H1 (cell line): ENCODE data around the gene TBC1D22B. TPM values are rescaled to one million over a fixed set of nuclear protein-coding genes. Genes with fewer than 3 reads are reported as not detected.

Experiments used
- SIN3A ChIP-seq, 2 experiments: IDR thresholded peaks in 1 of 2; conservative IDR thresholded peaks in 1 of 2; 2 replicates each; pipeline ENCODE4 v1.6.1; 2011 to 2012; ENCODE audit warnings: low read length in 2 of 2, improper control_type of control experiment in 1 of 2, low read depth in 1 of 2, mild to moderate bottlenecking in 1 of 2
- polyA plus RNA-seq, 7 experiments: library from polyadenylated mRNA; depleted of rRNA in 3 of 7; stranded (reverse) in 5 of 7; unstranded in 2 of 7; fragments of >200 nt in 5 of 7; fragments of 200-250 nt in 2 of 7; gene quantifications; 1 replicate in 5 of 7; 2 replicates in 1 of 7; 4 replicates in 1 of 7; pipeline versions ENCODE4 v1.2.1 to v1.2.3, GENCODE V29; 2011 to 2013; ENCODE audit warnings: missing spikeins in 2 of 7, mixed read lengths in 2 of 7
- small RNA-seq: library from polyadenylated mRNA; stranded (forward); fragments of <200 nt; extraction: miRNeasy Mini kit (QIAGEN cat#:217004); gene quantifications from one replicate; pipeline ENCODE3, GENCODE V24; 2013; ENCODE audit not compliant: insufficient read depth
- total RNA-seq: library from RNA; stranded (reverse); fragmentation: NEBNext Ultra II Directional; extraction: Animal tissue kit (Norgen Biotek cat#: 25700); gene quantifications from 2 replicates; pipeline ENCODE4 v1.2.1, GENCODE V29; 2021

TBC1D22B gene
- total and polyA plus RNA-seq, 2 of the 8 experiments (the other 6 are each of a cell fraction or from before 2014, with no cell fraction given) = 10.1 to 17.4 TPM

DNA sequence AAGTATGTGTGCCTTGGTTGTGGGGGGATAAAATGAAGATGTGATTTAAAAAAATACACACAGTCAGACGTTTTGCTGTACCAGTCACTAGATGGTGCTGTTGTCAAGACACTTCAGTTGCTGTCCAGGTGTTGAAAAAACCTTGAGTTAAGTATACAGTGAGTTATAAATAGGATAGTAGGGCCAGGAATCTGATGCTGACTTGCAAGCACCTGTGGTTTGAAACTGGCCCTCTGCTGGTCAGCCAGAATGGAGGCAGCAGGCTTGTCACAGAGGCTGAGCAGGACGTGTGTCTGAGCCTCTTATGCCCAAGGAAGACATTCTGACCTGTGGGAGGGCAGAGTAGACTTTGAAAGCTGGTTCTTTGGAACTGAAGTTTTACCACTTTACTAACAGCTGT, 124.0 kb downstream of the TBC1D22B start (continued):
- peak in 1 of 2 experiments; percentile 57; a peak in 1 of 4 replicates for TF ChIP-seq SIN3A (conservative IDR thresholded peaks at IDR 0.05 in 1 of 2, IDR thresholded peaks at IDR 0.05 in 1 of 2; ENCODE audit: low read depth in 1 of 2, low read length in 2 of 2)

Small RNA genes within 50 kb of the gene (small RNA-seq; reads per million reads assigned to genes)
- gene AL096712.1 (not detected), gene RN7SL273P (not detected)

Other genes with a start within 250 kb of the TBC1D22B start
- 94.1 and 94.9 TPM in 2 replicates for gene PIM1, start 87.6 kb upstream of the TBC1D22B start, total RNA-seq
- gene PIM1, start 87.6 kb upstream of the TBC1D22B start, polyA plus RNA-seq (2011; rRNA removed) = 25.5 and 42.7 TPM in 2 replicates
- 0.29 and 0.60 TPM in 2 replicates for gene TMEM217, start 372 bp downstream of the TBC1D22B start, total RNA-seq
- gene TMEM217, start 372 bp downstream of the TBC1D22B start, polyA plus RNA-seq (2011; rRNA removed) = 0.27 and 1.1 TPM in 2 replicates
- 44.7 and 46.2 TPM in 2 replicates for gene RNF8, start 96.2 kb downstream of the TBC1D22B start, total RNA-seq
- 15.8 and 20.3 TPM in 2 replicates for gene RNF8, start 96.2 kb downstream of the TBC1D22B start, polyA plus RNA-seq (2011; rRNA removed)
- gene CMTR1, start 175.4 kb downstream of the TBC1D22B start, total RNA-seq = 33.1 and 34.3 TPM in 2 replicates
- gene CMTR1, start 175.4 kb downstream of the TBC1D22B start, polyA plus RNA-seq (2011; rRNA removed) = 15.2 and 16.8 TPM in 2 replicates
- gene CCDC167, start 242.1 kb downstream of the TBC1D22B start, total RNA-seq = 11.0 TPM in 2 replicates
- gene CCDC167, start 242.1 kb downstream of the TBC1D22B start, polyA plus RNA-seq (2011; rRNA removed) = 20.6 and 26.5 TPM in 2 replicates